Measurements from ENCODE around the gene HOXD3. TPM values are rescaled to one million over a fixed set of nuclear protein-coding genes. Genes with fewer than 3 reads are reported as not detected.

HOXD3 gene
- total and polyA plus RNA-seq, 9 of the 15 experiments (the other 6 are each of a cell fraction or from before 2014, with no cell fraction given), result not detected

GRCh38 chr2:176162911-176163671 is 6.0 kb downstream of the HOXD3 start:
- Histone ChIP-seq H3K4me3 (no peak overlapping the region), H3K9me1 (ENCODE audit: control insufficient read depth, insufficient read depth, low read length) (no peaks in the 10 kb centered on the region), H3K4me1 (replicated peaks in 1 of 2; ENCODE audit: control insufficient read depth in 2 of 2, insufficient read depth in 2 of 2, low read length in 2 of 2) (peaks cover 0 to 25% of the 10 kb centered on the region in 2 experiments; a peak in 3 of 5 replicates), H3K36me3 (ENCODE audit: control insufficient read depth, insufficient read depth, low read length) (no peaks in the 10 kb centered on the region), H3K27ac (ENCODE audit: extremely low read depth, low read depth, low read length) (no peak overlapping the region), H3K9ac (ENCODE audit: insufficient read depth in 1 of 2, low read depth in 2 of 2, low read length in 2 of 2) (no peak overlapping the region), H3K79me2 (ENCODE audit: control insufficient read depth, insufficient read depth, low read length) (no peaks in the 10 kb centered on the region), H3K27me3 (ENCODE audit: control insufficient read depth in 2 of 2, insufficient read depth in 2 of 2, low read length in 2 of 2) (peaks cover 70 to 71% of the 10 kb centered on the region in 2 experiments), H4K20me1 (replicated peaks; ENCODE audit: control insufficient read depth, insufficient read depth, low read length) (peaks cover 8% of the 10 kb centered on the region), H3K4me2 (ENCODE audit: insufficient read depth, low read length) (no peak overlapping the region), H3K9me3 (replicated peaks; ENCODE audit: control insufficient read depth, insufficient read depth, low read depth, low read length) (no peaks in the 10 kb centered on the region), H2AFZ (ENCODE audit: low read depth, low read length) (no peak overlapping the region)
- no peak for TF ChIP-seq ZNF707 (CRISPR knock-in tag; conservative IDR thresholded peaks at IDR 0.05)
- TF ChIP-seq ZNF384 (IDR thresholded peaks at IDR 0.05; ENCODE audit: low read depth, low read length), result no peak
- TF ChIP-seq ZNF3 (CRISPR knock-in tag; IDR thresholded peaks at IDR 0.05), result no peak
- no peak for TF ChIP-seq ZFP1 (CRISPR knock-in tag; IDR thresholded peaks at IDR 0.05)
- TF ChIP-seq ZNF444 (CRISPR knock-in tag; IDR thresholded peaks at IDR 0.05), result no peak
- TF ChIP-seq NR0B1 (IDR thresholded peaks at IDR 0.05; ENCODE audit: partially characterized antibody), result no peak
- TF ChIP-seq TFAP4 (CRISPR knock-in tag; IDR thresholded peaks at IDR 0.05; ENCODE audit: borderline replicate concordance), result no peak
- no peak for TF ChIP-seq KDM5B (IDR thresholded peaks at IDR 0.05; ENCODE audit: insufficient replicate concordance, low read depth, low read length)
- TF ChIP-seq NCOA4 (IDR thresholded peaks at IDR 0.05; ENCODE audit: partially characterized antibody), result no peak
- TF ChIP-seq TARDBP (IDR thresholded peaks at IDR 0.05), result no peak
- TF ChIP-seq KLF6 (CRISPR knock-in tag; IDR thresholded peaks at IDR 0.05; ENCODE audit: borderline replicate concordance), result no peak
- TF ChIP-seq NFE2 (IDR thresholded peaks at IDR 0.05; ENCODE audit: low read depth), result no peak
- no peak for TF ChIP-seq ELF2 (CRISPR knock-in tag; IDR thresholded peaks at IDR 0.05)
- TF ChIP-seq MTF1 (CRISPR knock-in tag; IDR thresholded peaks at IDR 0.05; ENCODE audit: borderline replicate concordance), result no peak
- no peak for TF ChIP-seq L3MBTL2 (IDR thresholded peaks at IDR 0.05)
- TF ChIP-seq THRAP3 (IDR thresholded peaks at IDR 0.05; ENCODE audit: borderline replicate concordance), result no peak
- no peak for TF ChIP-seq ZNF699 (CRISPR knock-in tag; IDR thresholded peaks at IDR 0.05; ENCODE audit: insufficient replicate concordance)
- TF ChIP-seq ATF4 (CRISPR knock-in tag; IDR thresholded peaks at IDR 0.05), result no peak
- no peak for TF ChIP-seq KDM4B (IDR thresholded peaks at IDR 0.05; ENCODE audit: borderline replicate concordance in 2 of 2, low read depth in 1 of 2)
- no peak for TF ChIP-seq MYNN (IDR thresholded peaks at IDR 0.05)
- no peak for TF ChIP-seq MYNN (CRISPR knock-in tag; IDR thresholded peaks at IDR 0.05)
- FAIRE-seq, result no peak
- intact Hi-C loops (cut with micrococcal nuclease) (no loop called here), in situ Hi-C loops (cut with MboI) (no loop called here)
- 3% methylated on average over 25 of the region's 29 CpGs for WGBS (ENCODE audit: insufficient coverage, low coverage, missing lambda C conversion rate)
- POLR2A ChIA-PET, result interaction anchor here (1.0 kb wide), 3 partner anchors 11 to 652 kb away, joined by 3 read pairs; no protein-coding TSS in a partner anchor
- CTCF ChIA-PET (ENCODE audit: low intra/inter-chr PET ratio), result no interaction called here
- no peak for DNase-seq (ENCODE audit: extremely low read depth in 1 of 4, low spot score in 3 of 4)
- no peak for ATAC-seq
- no TSS peak for BruUV-seq (replicated peaks)

Measured in K562 (cell line).